HepG2 (cell line): ENCODE data around the gene MYH7. TPM values are rescaled to one million over a fixed set of nuclear protein-coding genes. Genes with fewer than 3 reads are reported as not detected.

Source experiments
- EEA1 ChIP-seq: sonication (generic); formaldehyde crosslinking; IDR thresholded peaks from 2 replicates; pipeline ENCODE4 v1.5.1; 2020; ENCODE audit warnings: mild to moderate bottlenecking, missing genetic modification reagents, borderline replicate concordance
- NFE2L2 ChIP-seq: fragments of 150-350 bp; IDR thresholded peaks from 2 replicates; pipeline ENCODE4 v1.6.1; 2014; ENCODE audit warnings: low read length
- SPEN ChIP-seq: sonication (generic); formaldehyde crosslinking; IDR thresholded peaks from 2 replicates; pipeline ENCODE4 v1.5.1; 2020; ENCODE audit warnings: low read depth, mild to moderate bottlenecking, missing genetic modification reagents
- ZNF12 ChIP-seq: sonication (generic); formaldehyde crosslinking; IDR thresholded peaks from 2 replicates; pipeline ENCODE4 v1.5.0; 2020; ENCODE audit warnings: missing genetic modification reagents
- ZNF780A ChIP-seq: sonication (generic); formaldehyde crosslinking; IDR thresholded peaks from 2 replicates; pipeline ENCODE4 v1.8.0; 2022; ENCODE audit warnings: mild to moderate bottlenecking, missing genetic modification reagents, moderate library complexity
- polyA plus RNA-seq, 8 experiments: library from polyadenylated mRNA; depleted of rRNA in 3 of 8; stranded (reverse) in 7 of 8; unstranded in 1 of 8; fragments of >200 nt; fragmentation: Illumina TruSeq in 4 of 8; extraction: Trizol in 4 of 8; gene quantifications; 2 replicates each; pipeline versions ENCODE4 v1.2.1 to v1.2.3, GENCODE V29; 2011 to 2016; ENCODE audit warnings: low read depth in 4 of 8, missing spikeins in 1 of 8, mixed read lengths in 1 of 8; ENCODE audit not compliant: insufficient read depth in 1 of 8
- total RNA-seq, 5 experiments: library from RNA; depleted of rRNA; stranded (reverse); fragments of >200 nt; fragmentation: Illumina TruSeq; extraction: Trizol; gene quantifications; 2 replicates each; pipeline ENCODE4 v1.2.3, GENCODE V29; 2016; ENCODE audit warnings: low read depth in 1 of 5
- TF ChIP-seq, protein P1 (sequence below), 2 experiments: fragments of 450-650 bp in 1 of 2; sonication (generic) in 1 of 2; formaldehyde crosslinking in 1 of 2; IDR thresholded peaks; 2 replicates each; pipeline versions ENCODE4 v1.6.1 to v1.8.0; 2016 to 2022; ENCODE audit warnings: antibody characterized with exemption in 1 of 2, mild to moderate bottlenecking in 1 of 2, missing genetic modification reagents in 1 of 2
- TF ChIP-seq, protein P2 (sequence below): sonication (generic); formaldehyde crosslinking; IDR thresholded peaks from 2 replicates; pipeline ENCODE4 v1.4.0; 2020; ENCODE audit warnings: mild to moderate bottlenecking, low read depth, missing genetic modification reagents
- TF ChIP-seq, protein P3 (sequence below): sonication (generic); formaldehyde crosslinking; IDR thresholded peaks from 2 replicates; pipeline ENCODE4 v1.4.0; 2020; ENCODE audit warnings: missing genetic modification reagents
- TF ChIP-seq, protein P4 (sequence below): sonication (generic); formaldehyde crosslinking; IDR thresholded peaks from 2 replicates; pipeline ENCODE4 v1.5.0; 2020; ENCODE audit warnings: missing genetic modification reagents, mild to moderate bottlenecking, borderline replicate concordance

Gene MYH7
- total and polyA plus RNA-seq, 2 of the 13 experiments (the other 11 are each of a cell fraction or from before 2014, with no cell fraction given), result 0.04 TPM; not detected in 1

DNA sequence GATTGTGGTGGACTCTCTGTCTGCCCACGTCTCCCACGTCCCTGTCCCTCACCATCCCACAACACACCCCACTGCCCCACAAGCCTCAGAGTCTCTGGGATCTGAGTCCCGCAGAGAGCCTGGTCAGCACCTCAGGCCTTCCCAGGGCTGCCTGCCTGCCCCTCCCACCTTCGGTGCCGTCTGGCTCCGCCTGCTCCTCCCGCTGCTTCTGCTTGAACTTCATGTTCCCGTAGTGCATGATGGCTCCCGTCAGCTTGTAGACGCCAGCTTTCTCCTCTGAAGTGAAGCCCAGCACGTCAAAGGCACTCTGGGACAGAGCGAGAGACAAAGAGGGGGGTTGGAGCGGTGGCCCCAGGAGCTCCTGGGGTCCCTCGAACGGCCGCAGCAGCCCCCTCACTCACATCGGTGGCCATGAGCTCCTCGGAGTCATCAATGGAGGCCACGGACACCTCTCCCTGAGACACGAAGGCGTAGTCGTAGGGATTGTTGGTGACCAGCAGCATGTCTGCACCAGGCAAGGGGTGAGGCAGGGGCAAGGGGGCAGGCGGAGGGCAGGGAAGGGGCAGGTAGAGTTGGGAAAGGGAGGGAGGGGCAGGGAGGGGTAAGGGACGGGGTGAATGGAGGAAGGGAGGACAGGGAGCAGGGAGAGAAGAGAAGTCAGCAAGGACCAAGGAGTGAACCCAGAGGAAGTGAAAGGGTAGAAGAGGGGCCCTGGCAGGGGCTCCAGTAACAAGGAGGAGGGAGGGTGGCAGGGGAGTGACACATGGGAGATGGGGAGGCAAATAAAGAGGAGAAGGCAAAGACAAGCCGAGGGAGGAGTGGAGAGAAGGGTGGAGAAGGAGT lies 32.9 kb downstream of the MYH7 start (continued):
- TF ChIP-seq, protein P1, sequence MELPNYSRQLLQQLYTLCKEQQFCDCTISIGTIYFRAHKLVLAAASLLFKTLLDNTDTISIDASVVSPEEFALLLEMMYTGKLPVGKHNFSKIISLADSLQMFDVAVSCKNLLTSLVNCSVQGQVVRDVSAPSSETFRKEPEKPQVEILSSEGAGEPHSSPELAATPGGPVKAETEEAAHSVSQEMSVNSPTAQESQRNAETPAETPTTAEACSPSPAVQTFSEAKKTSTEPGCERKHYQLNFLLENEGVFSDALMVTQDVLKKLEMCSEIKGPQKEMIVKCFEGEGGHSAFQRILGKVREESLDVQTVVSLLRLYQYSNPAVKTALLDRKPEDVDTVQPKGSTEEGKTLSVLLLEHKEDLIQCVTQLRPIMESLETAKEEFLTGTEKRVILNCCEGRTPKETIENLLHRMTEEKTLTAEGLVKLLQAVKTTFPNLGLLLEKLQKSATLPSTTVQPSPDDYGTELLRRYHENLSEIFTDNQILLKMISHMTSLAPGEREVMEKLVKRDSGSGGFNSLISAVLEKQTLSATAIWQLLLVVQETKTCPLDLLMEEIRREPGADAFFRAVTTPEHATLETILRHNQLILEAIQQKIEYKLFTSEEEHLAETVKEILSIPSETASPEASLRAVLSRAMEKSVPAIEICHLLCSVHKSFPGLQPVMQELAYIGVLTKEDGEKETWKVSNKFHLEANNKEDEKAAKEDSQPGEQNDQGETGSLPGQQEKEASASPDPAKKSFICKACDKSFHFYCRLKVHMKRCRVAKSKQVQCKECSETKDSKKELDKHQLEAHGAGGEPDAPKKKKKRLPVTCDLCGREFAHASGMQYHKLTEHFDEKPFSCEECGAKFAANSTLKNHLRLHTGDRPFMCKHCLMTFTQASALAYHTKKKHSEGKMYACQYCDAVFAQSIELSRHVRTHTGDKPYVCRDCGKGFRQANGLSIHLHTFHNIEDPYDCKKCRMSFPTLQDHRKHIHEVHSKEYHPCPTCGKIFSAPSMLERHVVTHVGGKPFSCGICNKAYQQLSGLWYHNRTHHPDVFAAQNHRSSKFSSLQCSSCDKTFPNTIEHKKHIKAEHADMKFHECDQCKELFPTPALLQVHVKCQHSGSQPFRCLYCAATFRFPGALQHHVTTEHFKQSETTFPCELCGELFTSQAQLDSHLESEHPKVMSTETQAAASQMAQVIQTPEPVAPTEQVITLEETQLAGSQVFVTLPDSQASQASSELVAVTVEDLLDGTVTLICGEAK (IDR thresholded peaks at IDR 0.05), result no peak
- TF ChIP-seq, protein P1 (CRISPR knock-in tag; IDR thresholded peaks at IDR 0.05), result peak; percentile 55; the same call in 1 of the 2 replicates
- TF ChIP-seq NFE2L2, result no peak
- TF ChIP-seq EEA1 (CRISPR knock-in tag), result 0 out of 2 replicates have a peak, but pooled peaks have one; percentile 34
- TF ChIP-seq SPEN (CRISPR knock-in tag), result no peak
- TF ChIP-seq, protein P2, sequence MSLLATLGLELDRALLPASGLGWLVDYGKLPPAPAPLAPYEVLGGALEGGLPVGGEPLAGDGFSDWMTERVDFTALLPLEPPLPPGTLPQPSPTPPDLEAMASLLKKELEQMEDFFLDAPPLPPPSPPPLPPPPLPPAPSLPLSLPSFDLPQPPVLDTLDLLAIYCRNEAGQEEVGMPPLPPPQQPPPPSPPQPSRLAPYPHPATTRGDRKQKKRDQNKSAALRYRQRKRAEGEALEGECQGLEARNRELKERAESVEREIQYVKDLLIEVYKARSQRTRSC (CRISPR knock-in tag), result no peak
- TF ChIP-seq, protein P3, sequence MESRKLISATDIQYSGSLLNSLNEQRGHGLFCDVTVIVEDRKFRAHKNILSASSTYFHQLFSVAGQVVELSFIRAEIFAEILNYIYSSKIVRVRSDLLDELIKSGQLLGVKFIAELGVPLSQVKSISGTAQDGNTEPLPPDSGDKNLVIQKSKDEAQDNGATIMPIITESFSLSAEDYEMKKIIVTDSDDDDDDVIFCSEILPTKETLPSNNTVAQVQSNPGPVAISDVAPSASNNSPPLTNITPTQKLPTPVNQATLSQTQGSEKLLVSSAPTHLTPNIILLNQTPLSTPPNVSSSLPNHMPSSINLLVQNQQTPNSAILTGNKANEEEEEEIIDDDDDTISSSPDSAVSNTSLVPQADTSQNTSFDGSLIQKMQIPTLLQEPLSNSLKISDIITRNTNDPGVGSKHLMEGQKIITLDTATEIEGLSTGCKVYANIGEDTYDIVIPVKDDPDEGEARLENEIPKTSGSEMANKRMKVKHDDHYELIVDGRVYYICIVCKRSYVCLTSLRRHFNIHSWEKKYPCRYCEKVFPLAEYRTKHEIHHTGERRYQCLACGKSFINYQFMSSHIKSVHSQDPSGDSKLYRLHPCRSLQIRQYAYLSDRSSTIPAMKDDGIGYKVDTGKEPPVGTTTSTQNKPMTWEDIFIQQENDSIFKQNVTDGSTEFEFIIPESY (CRISPR knock-in tag), result no peak
- TF ChIP-seq ZNF12 (CRISPR knock-in tag), result no peak
- TF ChIP-seq, protein P4, sequence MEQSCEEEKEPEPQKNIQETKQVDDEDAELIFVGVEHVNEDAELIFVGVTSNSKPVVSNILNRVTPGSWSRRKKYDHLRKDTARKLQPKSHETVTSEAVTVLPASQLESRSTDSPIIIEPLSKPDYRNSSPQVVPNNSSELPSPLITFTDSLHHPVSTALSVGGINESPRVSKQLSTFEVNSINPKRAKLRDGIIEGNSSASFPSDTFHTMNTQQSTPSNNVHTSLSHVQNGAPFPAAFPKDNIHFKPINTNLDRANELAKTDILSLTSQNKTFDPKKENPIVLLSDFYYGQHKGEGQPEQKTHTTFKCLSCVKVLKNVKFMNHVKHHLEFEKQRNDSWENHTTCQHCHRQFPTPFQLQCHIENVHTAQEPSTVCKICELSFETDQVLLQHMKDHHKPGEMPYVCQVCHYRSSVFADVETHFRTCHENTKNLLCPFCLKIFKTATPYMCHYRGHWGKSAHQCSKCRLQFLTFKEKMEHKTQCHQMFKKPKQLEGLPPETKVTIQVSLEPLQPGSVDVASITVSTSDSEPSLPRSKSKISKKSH (CRISPR knock-in tag), result peak; percentile 68; the same call in 1 of the 2 replicates
- 0 out of 2 replicates have a peak, but pooled peaks have one; percentile 30 for TF ChIP-seq ZNF780A
